ENCODE data around the gene PLEKHG4.

Gene PLEKHG4

GRCh38 chr16:67317853-67318252, 38.5 kb downstream of the PLEKHG4 start:
- in situ Hi-C loops (cut with HindIII; ENCODE audit: low sequenced_read_pairs) = no loop called here

- in situ Hi-C loops (cut with HindIII; ENCODE audit: low sequenced_read_pairs) = loop anchor here (5.0 kb wide), 1 partner anchor 56 kb away; no protein-coding TSS in a partner anchor
Measured at GRCh38 chr16:67326115-67326471, 46.8 kb downstream of the PLEKHG4 start.

- in situ Hi-C loops (cut with HindIII; ENCODE audit: low sequenced_read_pairs) = loop anchor here (5.0 kb wide), 1 partner anchor 56 kb away; no protein-coding TSS in a partner anchor
Measured at GRCh38 chr16:67326472-67327309, 47.4 kb downstream of the PLEKHG4 start, which contains the start of the genes KCTD19 and LRRC36. TSS of gene KCTD19 (minus strand) at chr16:67326741. CDS start at chr16:67326707, 34 bp downstream. TSS of gene LRRC36 (plus strand) at chr16:67326815. CDS start at chr16:67326863, 48 bp downstream.

- in situ Hi-C loops (cut with HindIII; ENCODE audit: low sequenced_read_pairs) = loop anchor here (5.0 kb wide), 1 partner anchor 55 kb away; no protein-coding TSS in a partner anchor
Measured at GRCh38 chr16:67327743-67328142, 48.4 kb downstream of the PLEKHG4 start.

- in situ Hi-C loops (cut with HindIII; ENCODE audit: low sequenced_read_pairs) = loop anchor here (5.0 kb wide), 1 partner anchor 52 kb away; no protein-coding TSS in a partner anchor
Measured at GRCh38 chr16:67329901-67330300, 50.6 kb downstream of the PLEKHG4 start.

DNA sequence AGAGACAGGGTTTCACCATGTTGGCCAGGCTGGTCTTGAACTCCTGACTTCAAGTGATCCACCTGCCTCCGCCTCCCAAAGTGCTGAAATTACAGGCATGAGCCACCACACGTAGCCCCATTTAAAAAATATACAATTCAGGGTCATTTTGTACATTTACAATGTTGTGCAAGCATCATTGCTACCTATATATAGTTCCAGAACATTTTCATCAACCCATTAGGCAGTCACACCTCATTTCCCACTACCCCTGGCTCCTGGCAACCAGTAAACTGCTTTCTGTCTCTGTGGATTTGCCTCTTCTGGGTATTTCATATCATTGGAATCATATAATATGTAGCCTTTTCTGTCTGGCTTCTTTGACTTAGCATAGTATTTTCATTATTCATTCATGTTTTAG, 54.0 kb downstream of the PLEKHG4 start:
- in situ Hi-C loops (cut with HindIII; ENCODE audit: low sequenced_read_pairs) = no loop called here

- in situ Hi-C loops (cut with HindIII; ENCODE audit: low sequenced_read_pairs) = no loop called here
Measured at GRCh38 chr16:67336116-67336515, 56.8 kb downstream of the PLEKHG4 start.

- in situ Hi-C loops (cut with HindIII; ENCODE audit: low sequenced_read_pairs) = no loop called here
Measured at GRCh38 chr16:67336648-67337047, 57.3 kb downstream of the PLEKHG4 start.
